HG02852 (cell line): ENCODE data around the gene PRKCA.
"Not testable (repeated sequence)": the region's sequence is repeated elsewhere in the genome, so short reads cannot be mapped to it uniquely, and the experiment has no call there.

ENCODE experiments used
- ATAC-seq: cut with Tn5 transposase; IDR thresholded peaks from one replicate; pipeline ENCODE4 v1.9.1; 2021; ENCODE audit warnings: mild to moderate bottlenecking, moderate library complexity; ENCODE audit not compliant: unreplicated experiment

Gene PRKCA

GRCh38 chr17:66379996-66380395 lies 77.6 kb downstream of the PRKCA start:
- ATAC-seq, result no peak

GRCh38 chr17:66381701-66382362 lies 79.4 kb downstream of the PRKCA start:
- ATAC-seq, result no peak

GRCh38 chr17:66383333-66383732 lies 80.9 kb downstream of the PRKCA start:
- no peak for ATAC-seq

GRCh38 chr17:66386498-66387351 lies 84.3 kb downstream of the PRKCA start:
- ATAC-seq, result no peak

GRCh38 chr17:66387392-66387981 lies 85.1 kb downstream of the PRKCA start:
- no peak for ATAC-seq

- ATAC-seq, result no peak
Observed at GRCh38 chr17:66392783-66393437, 90.5 kb downstream of the PRKCA start.

GRCh38 chr17:66395961-66396360 lies 93.5 kb downstream of the PRKCA start:
- no peak for ATAC-seq

- no peak for ATAC-seq
Observed at GRCh38 chr17:66397486-66397885, 95.1 kb downstream of the PRKCA start.

- no peak for ATAC-seq
Observed at GRCh38 chr17:66398059-66398458, 95.6 kb downstream of the PRKCA start.

GRCh38 chr17:66398617-66399016 lies 96.2 kb downstream of the PRKCA start:
- ATAC-seq, result no peak

GRCh38 chr17:66399441-66399840 lies 97.0 kb downstream of the PRKCA start:
- ATAC-seq, result no peak

GRCh38 chr17:66400041-66400688 lies 97.8 kb downstream of the PRKCA start:
- ATAC-seq, result not testable (repeated sequence)

GRCh38 chr17:66400698-66401097 lies 98.3 kb downstream of the PRKCA start:
- ATAC-seq, result no peak

- ATAC-seq, result no peak
Observed at GRCh38 chr17:66401364-66401763, 99.0 kb downstream of the PRKCA start.

GRCh38 chr17:66403846-66404556 lies 101.6 kb downstream of the PRKCA start:
- ATAC-seq, result no peak

GRCh38 chr17:66405836-66406677 lies 103.6 kb downstream of the PRKCA start:
- no peak for ATAC-seq

GRCh38 chr17:66406701-66407644 lies 104.6 kb downstream of the PRKCA start:
- ATAC-seq, result no peak

GRCh38 chr17:66407864-66408263 lies 105.5 kb downstream of the PRKCA start:
- no peak for ATAC-seq
